Neural cell (in vitro differentiated cells): ENCODE results near the gene PTPRN2. TPM values are rescaled to one million over a fixed set of nuclear protein-coding genes. Genes with fewer than 3 reads are reported as not detected.

Experiments
- H2AFZ ChIP-seq: fragments of 200-600, 300-800 bp; sonication (generic), shearing (Covaris generic); 2 replicates; pipeline ENCODE4 v1.6.0; 2014; ENCODE audit warnings: low read depth, mild to moderate bottlenecking, antibody characterized with exemption, low read length, moderate library complexity
- H3F3A ChIP-seq: fragments of 200-600 bp; shearing (Covaris generic); 2 replicates; pipeline ENCODE4 v1.6.1; 2016; ENCODE audit warnings: mild to moderate bottlenecking, moderate library complexity, mixed read lengths, antibody characterized with exemption, low read length; ENCODE audit not compliant: insufficient read depth, poor library complexity, severe bottlenecking
- H3K27ac ChIP-seq: fragments of 200-600, 300-800 bp; sonication (generic), shearing (Covaris generic); 2 replicates; pipeline ENCODE4 v1.5.1; 2014; ENCODE audit warnings: mild to moderate bottlenecking, low read length, moderate library complexity
- H3K27me3 ChIP-seq: fragments of 300-800, 200-600 bp; sonication (generic), shearing (Covaris generic); 2 replicates; pipeline ENCODE4 v1.6.0; 2014; ENCODE audit warnings: mild to moderate bottlenecking, low read depth, low read length, moderate library complexity; ENCODE audit not compliant: insufficient read depth
- H3K36me3 ChIP-seq: fragments of 300-800, 200-600 bp; sonication (generic), shearing (Covaris generic); 2 replicates; pipeline ENCODE4 v1.5.1; 2014; ENCODE audit warnings: mild to moderate bottlenecking, antibody characterized with exemption, low read length, moderate library complexity; ENCODE audit not compliant: insufficient read depth
- H3K4me2 ChIP-seq: fragments of 300-800, 200-600 bp; sonication (generic), shearing (Covaris generic); 2 replicates; pipeline ENCODE4 v1.6.0; 2014; ENCODE audit warnings: mild to moderate bottlenecking, low read length
- H3K4me3 ChIP-seq: fragments of 300-800, 200-600 bp; sonication (generic), shearing (Covaris generic); 2 replicates; pipeline ENCODE4 v1.5.1; 2014; ENCODE audit warnings: mild to moderate bottlenecking, low read length, moderate library complexity
- H3K79me2 ChIP-seq: fragments of 200-600 bp; shearing (Covaris generic); replicated peaks from 2 replicates; pipeline ENCODE4 v1.6.0; 2014; ENCODE audit warnings: mild to moderate bottlenecking, low read length, moderate library complexity; ENCODE audit not compliant: insufficient read depth
- H3K9ac ChIP-seq: fragments of 300-800, 200-600 bp; sonication (generic), shearing (Covaris generic); 2 replicates; pipeline ENCODE4 v1.6.1; 2016; ENCODE audit warnings: mild to moderate bottlenecking, low read length, mixed read lengths
- H3K9me2 ChIP-seq: fragments of 200-600 bp; shearing (Covaris generic); 2 replicates; pipeline ENCODE4 v1.6.1; 2016; ENCODE audit warnings: mild to moderate bottlenecking, low read length, mixed read lengths; ENCODE audit not compliant: insufficient read depth
- H3K9me3 ChIP-seq: fragments of 200-600, 300-800 bp; sonication (generic), shearing (Covaris generic); 2 replicates; pipeline ENCODE4 v1.6.1; 2016; ENCODE audit warnings: mild to moderate bottlenecking, mixed run types, low read length, moderate library complexity, mixed read lengths
- H4K20me1 ChIP-seq: fragments of 200-600 bp; shearing (Covaris generic); 2 replicates; pipeline ENCODE4 v1.6.1; 2016; ENCODE audit warnings: mild to moderate bottlenecking, mixed run types; ENCODE audit not compliant: insufficient read depth
- CTCF ChIP-seq: fragments of 450-650 bp; IDR thresholded peaks from 2 replicates; pipeline ENCODE4 v1.5.1; 2014; ENCODE audit warnings: antibody characterized with exemption, mild to moderate bottlenecking, moderate library complexity; ENCODE audit not compliant: poor library complexity, severe bottlenecking
- EP300 ChIP-seq: fragments of 450-650 bp; conservative IDR thresholded peaks from 2 replicates; pipeline ENCODE4 v1.6.1; 2014; ENCODE audit warnings: antibody characterized with exemption, mild to moderate bottlenecking, moderate library complexity; ENCODE audit not compliant: poor library complexity, severe bottlenecking
- EZH2 ChIP-seq: fragments of 200-600, 300-800 bp; shearing (Covaris generic), sonication (generic); IDR thresholded peaks from 2 replicates; pipeline ENCODE4 v1.6.1; 2014; ENCODE audit warnings: antibody characterized with exemption, low read length, borderline replicate concordance, mild to moderate bottlenecking; ENCODE audit not compliant: insufficient read depth, poor library complexity, severe bottlenecking
- MXI1 ChIP-seq: fragments of 450-650 bp; conservative IDR thresholded peaks from 2 replicates; pipeline ENCODE4 v1.6.1; 2014; ENCODE audit warnings: antibody characterized with exemption, mild to moderate bottlenecking; ENCODE audit not compliant: poor library complexity, severe bottlenecking
- POLR2AphosphoS5 ChIP-seq: IDR thresholded peaks from 2 replicates; pipeline ENCODE4 v1.6.1; 2012
- RAD21 ChIP-seq: fragments of 450-650 bp; conservative IDR thresholded peaks from 2 replicates; pipeline ENCODE4 v1.6.1; 2014; ENCODE audit warnings: antibody characterized with exemption, mild to moderate bottlenecking, moderate library complexity
- REST ChIP-seq: IDR thresholded peaks from 2 replicates; pipeline ENCODE4 v1.6.1; 2012; ENCODE audit warnings: borderline replicate concordance
- SMC3 ChIP-seq: fragments of 450-650 bp; conservative IDR thresholded peaks from 2 replicates; pipeline ENCODE4 v1.6.1; 2014; ENCODE audit warnings: antibody characterized with exemption, mild to moderate bottlenecking, moderate library complexity; ENCODE audit not compliant: poor library complexity
- TAF1 ChIP-seq: IDR thresholded peaks from 2 replicates; pipeline ENCODE4 v1.6.1; 2012; ENCODE audit warnings: low read depth
- polyA plus RNA-seq: library from polyadenylated mRNA; depleted of rRNA; stranded (reverse); fragments of >200 nt; gene quantifications from 2 replicates; pipeline ENCODE4 v1.2.3, GENCODE V29; 2014

Gene PTPRN2
- polyA plus RNA-seq, 1 donor from 2014 or later = 31.0 TPM

- Histone ChIP-seq H3K4me2 (no peak overlapping the region), H3K9me3 (no peaks in the 10 kb centered on the region), H2AFZ (no peak overlapping the region), H3F3A (no peaks in the 10 kb centered on the region), H3K36me3 (peaks cover 24% of the 10 kb centered on the region), H3K79me2 (no peaks in the 10 kb centered on the region), H3K4me3 (no peak overlapping the region), H3K27ac (no peak overlapping the region), H3K27me3 (no peaks in the 10 kb centered on the region), H3K9me2 (no peaks in the 10 kb centered on the region), H4K20me1 (no peaks in the 10 kb centered on the region), H3K9ac (no peak overlapping the region)
- TF ChIP-seq REST (no peak), EZH2 (no peak), TAF1 (no peak), RAD21 (no peak), CTCF (no peak), MXI1 (no peak), POLR2AphosphoS5 (no peak), EP300 (no peak), SMC3 (no peak)
Measured at GRCh38 chr7:157576415-157576814, 1011.2 kb downstream of the PTPRN2 start.

GRCh38 chr7:157575777-157576176 lies 1011.8 kb downstream of the PTPRN2 start:
- Histone ChIP-seq H3K9me3 (no peaks in the 10 kb centered on the region), H3K4me2 (no peak overlapping the region), H3F3A (no peaks in the 10 kb centered on the region), H3K27ac (no peak overlapping the region), H3K36me3 (peaks cover 24% of the 10 kb centered on the region), H3K27me3 (no peaks in the 10 kb centered on the region), H3K9ac (no peak overlapping the region), H4K20me1 (no peaks in the 10 kb centered on the region), H3K9me2 (no peaks in the 10 kb centered on the region), H3K4me3 (no peak overlapping the region), H3K79me2 (peaks cover 4% of the 10 kb centered on the region), H2AFZ (no peak overlapping the region)
- TF ChIP-seq POLR2AphosphoS5 (no peak), CTCF (no peak), EZH2 (no peak), REST (no peak), MXI1 (no peak), RAD21 (no peak), TAF1 (no peak), SMC3 (no peak), EP300 (no peak)
